Breast epithelium (tissue), 4 donors: ENCODE data around the gene CPM. TPM values are rescaled to one million over a fixed set of nuclear protein-coding genes. Genes with fewer than 3 reads are reported as not detected.

Experiments
- DNase-seq, 2 donors: peaks; one replicate each; pipeline ENCODE4 v3.0.0-alpha.2; 2019; ENCODE audit warnings: low spot score in 2 of 2
- H3K27ac ChIP-seq, 2 donors: fragments of 200-600 bp; sonication (generic) in 1 of 2; one replicate each; pipeline ENCODE4 v1.5.1; 2016 to 2019; ENCODE audit warnings: mild to moderate bottlenecking in 1 of 2
- H3K27me3 ChIP-seq, 2 donors: fragments of 200-600 bp; sonication (generic) in 1 of 2; one replicate each; pipeline versions ENCODE4 v1.5.1 to v1.6.0; 2017 to 2019; ENCODE audit warnings: control low read depth in 1 of 2, mild to moderate bottlenecking in 1 of 2
- H3K36me3 ChIP-seq: fragments of 200-600 bp; one replicate; pipeline ENCODE4 v1.5.1; 2019
- H3K4me1 ChIP-seq, 2 donors: fragments of 200-600 bp; sonication (generic); one replicate each; pipeline ENCODE4 v1.5.1; 2016 to 2019; ENCODE audit warnings: control low read depth in 1 of 2
- H3K4me3 ChIP-seq, 3 donors: fragments of 200-600 bp; sonication (generic); 1 replicate in 2 of 3; 2 replicates in 1 of 3; pipeline ENCODE4 v1.5.1; 2016 to 2019; ENCODE audit warnings: mild to moderate bottlenecking in 3 of 3, moderate library complexity in 2 of 3
- H3K9me3 ChIP-seq, 2 donors: fragments of 200-600 bp; sonication (generic) in 1 of 2; one replicate each; pipeline ENCODE4 v1.5.1; 2016 to 2019; ENCODE audit warnings: control low read depth in 1 of 2
- CTCF ChIP-seq, 3 donors: fragments of 450-650 bp; IDR thresholded peaks; one replicate each; pipeline ENCODE4 v1.5.1; 2016 to 2017; ENCODE audit warnings: antibody characterized with exemption in 3 of 3, mild to moderate bottlenecking in 3 of 3, moderate library complexity in 3 of 3
- POLR2A ChIP-seq: fragments of 450-650 bp; IDR thresholded peaks from one replicate; pipeline ENCODE4 v1.6.1; 2016; ENCODE audit warnings: antibody characterized with exemption, mild to moderate bottlenecking, moderate library complexity
- POLR2AphosphoS5 ChIP-seq, 3 donors: sonication (generic); formaldehyde crosslinking; IDR thresholded peaks; one replicate each; pipeline ENCODE4 v1.6.1; 2017; ENCODE audit warnings: antibody characterized with exemption in 3 of 3
- intact Hi-C: fragments of 100-400 bp; cut with DNase I; formaldehyde crosslinking; loops from one replicate; pipeline ENCODE4 v1.15.1; 2023; ENCODE audit warnings: low total_unique reads
- total RNA-seq, 3 donors: library from RNA; depleted of rRNA; stranded (reverse); fragments of >200 nt; gene quantifications; one replicate each; pipeline ENCODE4 v1.1.0, GENCODE V29; 2016

CPM gene
- total RNA-seq, 3 donors from 2014 or later: 63.4 to 1,281 (median 78.3) TPM

- Histone ChIP-seq H3K4me1 (no peaks in the 10 kb centered on the region), H3K4me3 (no peak overlapping the region), H3K27me3 (no peaks in the 10 kb centered on the region), H3K36me3 (no peaks in the 10 kb centered on the region), H3K9me3 (no peaks in the 10 kb centered on the region), H3K27ac (no peak overlapping the region)
- TF ChIP-seq CTCF (IDR thresholded peaks at IDR 0.05): no peak
- no peak for TF ChIP-seq POLR2AphosphoS5 (IDR thresholded peaks at IDR 0.05)
- TF ChIP-seq POLR2A: no peak
- intact Hi-C loops: no loop called here
- DNase-seq: no peak
These were observed 71.1 kb downstream of the CPM start for GRCh38 chr12:68861890-68862289.

- no peaks in the 10 kb centered on the region for H3K4me1 ChIP-seq
- intact Hi-C loops: no loop called here
- H3K9me3 ChIP-seq: no peaks in the 10 kb centered on the region
- no peaks in the 10 kb centered on the region for H3K27me3 ChIP-seq
- H3K36me3 ChIP-seq: no peaks in the 10 kb centered on the region
- no peak overlapping the region for H3K27ac ChIP-seq
- no peak for TF ChIP-seq CTCF (IDR thresholded peaks at IDR 0.05)
- no peak for TF ChIP-seq POLR2AphosphoS5 (IDR thresholded peaks at IDR 0.05)
- no peak for TF ChIP-seq POLR2A
- no peak for DNase-seq
- H3K4me3 ChIP-seq: no peak overlapping the region
These were observed 76.5 kb downstream of the CPM start for GRCh38 chr12:68856510-68856909.

- no peaks in the 10 kb centered on the region for H3K27me3 ChIP-seq
- DNase-seq: no peak
- H3K9me3 ChIP-seq: no peaks in the 10 kb centered on the region
- no peaks in the 10 kb centered on the region for H3K4me1 ChIP-seq
- no peaks in the 10 kb centered on the region for H3K36me3 ChIP-seq
- no peak overlapping the region for H3K4me3 ChIP-seq
- no peak for TF ChIP-seq POLR2AphosphoS5 (IDR thresholded peaks at IDR 0.05)
- intact Hi-C loops: no loop called here
- H3K27ac ChIP-seq: no peak overlapping the region
These were observed 77.2 kb downstream of the CPM start for GRCh38 chr12:68855771-68856170.

GRCh38 chr12:68855111-68855510 is 77.9 kb downstream of the CPM start:
- DNase-seq: no peak
- intact Hi-C loops: no loop called here
- Histone ChIP-seq H3K27ac (no peak overlapping the region), H3K9me3 (no peaks in the 10 kb centered on the region), H3K27me3 (no peaks in the 10 kb centered on the region), H3K4me1 (no peaks in the 10 kb centered on the region), H3K4me3 (no peak overlapping the region), H3K36me3 (no peaks in the 10 kb centered on the region)
- no peak for TF ChIP-seq POLR2A
- TF ChIP-seq CTCF (IDR thresholded peaks at IDR 0.05): no peak
- no peak for TF ChIP-seq POLR2AphosphoS5 (IDR thresholded peaks at IDR 0.05)

- TF ChIP-seq CTCF (IDR thresholded peaks at IDR 0.05) (no peak), POLR2AphosphoS5 (IDR thresholded peaks at IDR 0.05) (no peak), POLR2A (no peak)
- no peak for DNase-seq
- Histone ChIP-seq H3K36me3 (no peaks in the 10 kb centered on the region), H3K27ac (no peak overlapping the region), H3K9me3 (no peaks in the 10 kb centered on the region), H3K4me1 (no peaks in the 10 kb centered on the region), H3K4me3 (no peak overlapping the region), H3K27me3 (no peaks in the 10 kb centered on the region)
- intact Hi-C loops: no loop called here
These were observed 78.4 kb downstream of the CPM start for GRCh38 chr12:68854554-68854953.

GRCh38 chr12:68854078-68854468 is 78.9 kb downstream of the CPM start:
- intact Hi-C loops: no loop called here
- no peaks in the 10 kb centered on the region for H3K36me3 ChIP-seq
- no peak overlapping the region for H3K27ac ChIP-seq
- TF ChIP-seq POLR2AphosphoS5 (IDR thresholded peaks at IDR 0.05) (no peak), POLR2A (no peak), CTCF (IDR thresholded peaks at IDR 0.05) (no peak)
- no peak overlapping the region for H3K4me3 ChIP-seq
- no peaks in the 10 kb centered on the region for H3K9me3 ChIP-seq
- no peaks in the 10 kb centered on the region for H3K27me3 ChIP-seq
- H3K4me1 ChIP-seq: no peaks in the 10 kb centered on the region
- no peak for DNase-seq
